DMS153 (cell line): ENCODE results near the gene STK32C.
A peak's percentile ranks its signal among the peaks of the same experiment; 100 is the strongest.
"Not testable (repeated sequence)": the region's sequence is repeated elsewhere in the genome, so short reads cannot be mapped to it uniquely, and the experiment has no call there.

ENCODE experiments used
- DNase-seq: peaks from one replicate; lab custom pipeline; 2025; lab: John Stamatoyannopoulos, UW

STK32C gene

GRCh38 chr10:132338876-132339275, 31.1 kb upstream of the STK32C start:
- no peak for DNase-seq

- DNase-seq = not testable (repeated sequence)
These were observed 30.1 kb upstream of the STK32C start for GRCh38 chr10:132337854-132338253.

- DNase-seq = no peak
These were observed 29.2 kb upstream of the STK32C start for GRCh38 chr10:132336919-132337407.

GRCh38 chr10:132336064-132336746, 28.5 kb upstream of the STK32C start:
- no peak for DNase-seq

- peak; percentile 99 for DNase-seq
These were observed 27.7 kb upstream of the STK32C start for GRCh38 chr10:132335189-132336063.

GRCh38 chr10:132334631-132335188, 27.0 kb upstream of the STK32C start:
- DNase-seq = no peak

- no peak for DNase-seq
These were observed 25.6 kb upstream of the STK32C start for GRCh38 chr10:132333386-132333785.

- DNase-seq = no peak
These were observed 24.6 kb upstream of the STK32C start for GRCh38 chr10:132332433-132332754.

GRCh38 chr10:132331601-132332432, 24.1 kb upstream of the STK32C start, which contains the start of gene LRRC27:
Gene LRRC27 (plus strand): TSS chr10:132332193. CDS start chr10:132333525, 1,332 bp downstream.
- peak; percentile 96 for DNase-seq

- no peak for DNase-seq
These were observed 22.7 kb upstream of the STK32C start for GRCh38 chr10:132330486-132330833.

GRCh38 chr10:132329565-132330485, 22.1 kb upstream of the STK32C start:
- DNase-seq = no peak

- DNase-seq = no peak
These were observed 21.0 kb upstream of the STK32C start for GRCh38 chr10:132328738-132329137.

GRCh38 chr10:132328106-132328505, 20.4 kb upstream of the STK32C start:
- no peak for DNase-seq

- DNase-seq = no peak
These were observed 19.2 kb upstream of the STK32C start for GRCh38 chr10:132326925-132327324.

- DNase-seq = no peak
These were observed 18.7 kb upstream of the STK32C start for GRCh38 chr10:132326344-132326889.

- DNase-seq = no peak
These were observed 16.4 kb upstream of the STK32C start for GRCh38 chr10:132324186-132324585.

- no peak for DNase-seq
These were observed 14.9 kb upstream of the STK32C start for GRCh38 chr10:132322586-132323048.

- no peak for DNase-seq
These were observed 14.0 kb upstream of the STK32C start for GRCh38 chr10:132321726-132322125.

GRCh38 chr10:132320654-132321469, 13.1 kb upstream of the STK32C start:
- no peak for DNase-seq
